HG02981 (cell line): Measurements from ENCODE around the gene WASF3.

Experiments
- ATAC-seq: cut with Tn5 transposase; IDR thresholded peaks from one replicate; pipeline ENCODE4 v1.9.1; 2021; ENCODE audit warnings: mild to moderate bottlenecking, moderate library complexity; ENCODE audit not compliant: unreplicated experiment

The WASF3 gene

GRCh38 chr13:26678796-26679195 lies 121.3 kb downstream of the WASF3 start:
- ATAC-seq: no peak

GRCh38 chr13:26679411-26680122 lies 122.1 kb downstream of the WASF3 start:
- ATAC-seq: no peak

DNA sequence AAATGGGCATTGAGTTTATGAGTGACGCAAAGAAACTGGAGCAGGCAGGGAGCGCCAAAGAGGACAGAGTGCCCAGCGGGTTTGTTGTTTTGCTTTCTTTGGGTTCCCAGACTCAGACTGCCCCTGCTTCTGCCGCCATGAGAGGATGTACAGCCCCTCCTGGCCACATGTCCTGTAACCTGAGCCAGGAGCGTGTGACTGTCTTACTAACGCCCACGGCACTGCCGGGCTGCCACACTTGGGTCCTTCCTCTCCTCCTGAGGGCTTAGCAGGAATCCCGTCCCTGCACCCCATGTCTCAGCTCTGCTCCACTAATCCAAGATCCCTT lies 122.6 kb downstream of the WASF3 start:
- no peak for ATAC-seq

- ATAC-seq: no peak
Observed at GRCh38 chr13:26680572-26680971, 123.1 kb downstream of the WASF3 start.

- no peak for ATAC-seq
Observed at GRCh38 chr13:26681036-26681435, 123.6 kb downstream of the WASF3 start.

DNA sequence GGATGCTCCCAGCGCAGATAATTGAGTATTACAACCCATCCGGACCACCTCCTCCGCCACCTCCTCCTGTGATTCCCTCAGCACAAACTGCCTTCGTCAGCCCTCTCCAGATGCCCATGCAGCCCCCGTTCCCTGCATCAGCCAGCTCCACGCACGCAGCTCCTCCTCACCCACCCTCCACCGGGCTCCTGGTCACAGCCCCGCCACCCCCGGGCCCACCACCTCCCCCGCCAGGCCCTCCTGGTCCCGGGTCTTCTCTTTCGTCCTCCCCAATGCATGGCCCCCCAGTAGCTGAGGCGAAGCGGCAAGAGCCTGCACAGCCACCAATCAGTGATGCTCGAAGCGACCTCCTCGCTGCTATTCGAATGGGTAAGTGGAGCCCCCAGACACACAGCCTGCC lies 125.1 kb downstream of the WASF3 start:
- ATAC-seq: no peak

DNA sequence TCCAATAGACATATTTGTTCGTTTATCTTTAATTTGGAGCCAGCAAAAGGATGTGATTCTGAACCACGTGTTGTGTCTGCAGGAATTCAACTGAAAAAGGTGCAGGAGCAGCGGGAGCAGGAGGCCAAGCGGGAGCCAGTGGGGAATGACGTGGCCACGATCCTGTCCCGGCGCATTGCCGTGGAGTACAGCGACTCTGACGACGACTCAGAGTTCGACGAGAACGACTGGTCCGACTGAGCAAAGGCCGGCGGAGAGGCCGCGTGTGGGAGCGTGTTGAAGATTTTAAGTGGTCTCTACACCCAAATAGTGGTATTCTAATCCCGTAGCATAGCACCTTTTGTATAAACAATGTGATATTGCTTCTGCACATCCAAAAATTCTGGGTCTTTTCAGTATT lies 128.1 kb downstream of the WASF3 start:
- ATAC-seq: no peak

- ATAC-seq: no peak
Observed at GRCh38 chr13:26686285-26686684, 128.8 kb downstream of the WASF3 start.

GRCh38 chr13:26688286-26688685 lies 130.8 kb downstream of the WASF3 start:
- no peak for ATAC-seq

DNA sequence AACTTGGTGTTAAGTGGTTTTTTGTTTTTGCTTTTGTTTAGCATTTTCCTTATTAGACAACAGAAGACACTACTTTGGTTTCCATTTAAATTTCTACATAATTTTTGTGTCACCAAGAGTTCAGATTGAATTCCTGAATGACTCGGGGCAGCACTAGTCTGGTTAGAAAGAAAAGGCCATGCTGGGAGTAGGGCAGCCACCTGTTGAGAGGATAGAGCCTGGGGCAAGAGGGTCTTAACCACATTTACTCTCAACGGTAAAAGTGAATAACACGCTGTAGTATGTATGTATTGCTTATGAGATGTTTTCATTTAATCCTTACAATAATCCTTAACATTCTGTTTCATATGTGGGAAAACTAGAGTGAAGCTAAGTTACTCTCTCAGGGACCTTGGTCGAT lies 131.5 kb downstream of the WASF3 start:
- ATAC-seq: no peak

- ATAC-seq: no peak
Observed at GRCh38 chr13:26693749-26694463, 136.4 kb downstream of the WASF3 start.

DNA sequence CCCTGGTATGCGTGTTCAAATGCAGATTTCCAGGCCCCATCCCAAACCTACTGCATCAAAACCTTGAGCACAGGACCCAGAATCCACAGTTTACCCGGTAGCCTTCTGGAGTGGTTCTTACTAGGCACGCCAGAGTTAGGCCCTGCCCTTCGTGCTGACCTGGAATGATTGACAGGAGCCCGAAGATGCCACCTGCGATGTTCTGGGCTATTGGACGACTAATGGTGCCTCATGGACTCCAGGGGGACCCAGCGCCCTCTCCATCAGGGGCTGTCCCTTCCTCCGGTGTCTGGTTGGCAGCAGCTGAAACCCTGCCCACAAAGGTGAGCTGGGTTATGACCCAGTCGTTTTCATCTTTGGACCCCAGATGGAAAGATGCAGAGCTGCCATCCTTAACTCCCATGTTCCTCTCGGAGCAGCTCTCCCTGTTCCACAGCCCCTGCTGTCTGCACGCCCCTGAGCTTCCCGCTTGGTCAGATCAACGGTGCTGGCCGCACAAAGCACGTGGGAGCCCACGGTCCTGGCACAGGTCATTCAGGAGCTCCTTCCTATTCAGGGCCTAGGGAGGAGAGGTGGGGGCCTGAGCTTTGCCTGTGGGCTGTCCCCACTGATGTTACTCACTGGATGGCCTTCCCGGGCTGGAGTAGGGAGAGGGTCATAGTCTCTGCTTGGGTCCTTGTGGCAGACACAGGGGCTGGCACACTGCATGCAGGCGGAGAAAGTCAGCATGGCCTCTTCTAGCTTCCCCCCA lies 137.3 kb downstream of the WASF3 start:
- ATAC-seq: no peak

DNA sequence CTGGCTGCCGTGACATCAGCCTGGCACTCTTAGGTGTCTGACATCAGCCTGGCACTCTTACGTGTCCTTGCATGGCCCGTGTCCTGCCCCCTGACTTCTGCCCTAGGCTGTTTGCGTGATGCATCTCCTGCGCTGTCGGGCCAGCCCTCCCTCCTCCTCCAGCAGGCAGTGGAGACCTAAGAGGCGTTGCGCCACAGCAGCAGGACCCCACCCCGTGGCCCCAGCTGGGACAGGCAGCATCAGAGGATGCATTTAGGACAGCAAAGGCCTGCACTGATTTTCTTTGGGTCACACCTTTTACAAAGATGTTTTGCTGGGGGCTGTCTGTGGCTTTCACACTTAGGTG lies 137.8 kb downstream of the WASF3 start:
- no peak for ATAC-seq

DNA sequence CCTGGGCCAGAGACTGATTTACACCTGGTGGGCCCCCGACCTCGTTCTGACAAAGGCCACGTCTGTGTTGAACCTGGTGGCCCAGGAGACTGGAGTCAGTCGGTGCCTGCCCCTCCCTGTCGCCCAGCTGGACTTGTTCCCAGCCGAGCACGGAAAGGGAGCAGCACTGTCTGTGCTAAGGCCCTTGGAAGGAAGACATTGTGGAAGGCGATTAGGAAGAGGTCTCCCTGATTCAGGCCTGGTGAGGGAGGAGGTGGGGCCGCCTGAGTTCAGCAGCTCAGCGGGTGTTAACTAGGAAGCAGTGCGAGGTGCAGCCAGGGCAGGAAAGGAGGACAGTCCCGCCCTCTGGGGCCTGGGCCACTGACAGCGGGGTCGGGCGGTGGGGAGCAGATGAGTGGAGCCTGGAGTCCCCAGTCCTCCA lies 138.4 kb downstream of the WASF3 start:
- no peak for ATAC-seq

GRCh38 chr13:26697069-26697955 lies 139.8 kb downstream of the WASF3 start:
- no peak for ATAC-seq

GRCh38 chr13:26698392-26699196 lies 141.1 kb downstream of the WASF3 start:
- peak; percentile 76 for ATAC-seq

DNA sequence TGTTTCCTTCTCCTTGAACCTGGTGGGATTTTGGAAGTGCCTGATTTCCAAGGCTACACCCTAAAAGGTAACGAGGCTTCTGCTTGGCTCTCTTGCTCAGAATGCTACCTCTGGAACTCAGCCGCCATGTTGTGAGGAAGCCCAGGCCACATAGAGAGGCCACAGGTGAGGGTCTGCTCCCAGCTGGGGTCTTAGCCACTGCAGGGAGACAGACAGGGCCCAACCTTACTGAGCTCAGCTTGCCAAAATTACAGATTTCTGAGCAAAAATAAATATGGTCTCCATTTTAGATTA lies 141.7 kb downstream of the WASF3 start:
- no peak for ATAC-seq

DNA sequence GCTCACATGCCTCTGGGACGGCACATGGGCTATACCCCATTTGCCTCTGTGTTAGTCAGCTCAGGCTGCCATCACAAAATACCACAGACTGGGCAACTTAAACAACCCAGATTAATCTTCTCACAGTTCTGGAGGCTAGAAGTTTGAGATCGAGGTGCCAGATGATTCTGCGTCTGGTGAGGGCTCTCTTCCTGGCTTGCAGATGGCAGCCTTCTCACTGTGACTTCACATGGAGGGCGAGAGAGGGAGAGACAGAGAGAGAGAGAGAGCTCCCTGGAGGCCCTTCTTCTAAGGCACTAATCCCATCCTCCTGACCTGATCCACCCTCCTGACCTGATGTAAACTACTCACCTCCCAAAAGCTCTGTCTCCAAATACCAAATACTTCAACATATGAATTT lies 148.1 kb downstream of the WASF3 start:
- no peak for ATAC-seq

DNA sequence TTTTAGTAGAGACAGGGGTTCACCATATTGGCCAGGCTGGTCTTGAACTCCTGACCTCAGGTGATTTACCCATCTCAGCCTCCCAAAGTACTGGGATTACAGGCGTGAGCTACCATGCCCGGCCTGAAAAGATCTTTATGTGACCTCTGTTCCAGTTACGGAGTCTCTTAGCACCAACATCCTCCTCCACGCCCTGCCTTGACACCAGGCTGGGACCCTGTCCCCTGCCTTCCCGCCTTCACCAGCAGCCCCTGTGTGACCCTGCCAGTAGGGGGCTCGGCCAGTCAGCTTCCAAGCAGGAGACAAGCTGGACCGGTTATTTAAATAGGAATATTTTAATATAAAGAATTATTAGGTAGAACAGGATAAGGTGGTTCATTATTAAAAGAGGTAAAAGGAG lies 148.9 kb downstream of the WASF3 start:
- ATAC-seq: no peak
